Measurements from ENCODE around the gene PAGE1.

GRCh38 chrX:49701933-49702332, 6.1 kb upstream of the PAGE1 start:
- TF ChIP-seq, protein P1, sequence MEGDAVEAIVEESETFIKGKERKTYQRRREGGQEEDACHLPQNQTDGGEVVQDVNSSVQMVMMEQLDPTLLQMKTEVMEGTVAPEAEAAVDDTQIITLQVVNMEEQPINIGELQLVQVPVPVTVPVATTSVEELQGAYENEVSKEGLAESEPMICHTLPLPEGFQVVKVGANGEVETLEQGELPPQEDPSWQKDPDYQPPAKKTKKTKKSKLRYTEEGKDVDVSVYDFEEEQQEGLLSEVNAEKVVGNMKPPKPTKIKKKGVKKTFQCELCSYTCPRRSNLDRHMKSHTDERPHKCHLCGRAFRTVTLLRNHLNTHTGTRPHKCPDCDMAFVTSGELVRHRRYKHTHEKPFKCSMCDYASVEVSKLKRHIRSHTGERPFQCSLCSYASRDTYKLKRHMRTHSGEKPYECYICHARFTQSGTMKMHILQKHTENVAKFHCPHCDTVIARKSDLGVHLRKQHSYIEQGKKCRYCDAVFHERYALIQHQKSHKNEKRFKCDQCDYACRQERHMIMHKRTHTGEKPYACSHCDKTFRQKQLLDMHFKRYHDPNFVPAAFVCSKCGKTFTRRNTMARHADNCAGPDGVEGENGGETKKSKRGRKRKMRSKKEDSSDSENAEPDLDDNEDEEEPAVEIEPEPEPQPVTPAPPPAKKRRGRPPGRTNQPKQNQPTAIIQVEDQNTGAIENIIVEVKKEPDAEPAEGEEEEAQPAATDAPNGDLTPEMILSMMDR (IDR thresholded peaks at IDR 0.05), result no peak
- TF ChIP-seq, protein P2, sequence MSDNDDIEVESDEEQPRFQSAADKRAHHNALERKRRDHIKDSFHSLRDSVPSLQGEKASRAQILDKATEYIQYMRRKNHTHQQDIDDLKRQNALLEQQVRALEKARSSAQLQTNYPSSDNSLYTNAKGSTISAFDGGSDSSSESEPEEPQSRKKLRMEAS (CRISPR knock-in tag; IDR thresholded peaks at IDR 0.05), result no peak
- TF ChIP-seq SP1 (CRISPR knock-in tag; conservative IDR thresholded peaks at IDR 0.05) (no peak), NR2C2 (CRISPR knock-in tag; IDR thresholded peaks at IDR 0.05) (no peak), AR (CRISPR knock-in tag; IDR thresholded peaks at IDR 0.05) (no peak), TEAD4 (CRISPR knock-in tag; IDR thresholded peaks at IDR 0.05) (no peak), FOXJ3 (CRISPR knock-in tag; IDR thresholded peaks at IDR 0.05; ENCODE audit: borderline replicate concordance) (no peak), FOXP4 (CRISPR knock-in tag; IDR thresholded peaks at IDR 0.05) (no peak), SMAD3 (CRISPR knock-in tag; IDR thresholded peaks at IDR 0.05; ENCODE audit: borderline replicate concordance) (no peak)
- TF ChIP-seq, protein P3, sequence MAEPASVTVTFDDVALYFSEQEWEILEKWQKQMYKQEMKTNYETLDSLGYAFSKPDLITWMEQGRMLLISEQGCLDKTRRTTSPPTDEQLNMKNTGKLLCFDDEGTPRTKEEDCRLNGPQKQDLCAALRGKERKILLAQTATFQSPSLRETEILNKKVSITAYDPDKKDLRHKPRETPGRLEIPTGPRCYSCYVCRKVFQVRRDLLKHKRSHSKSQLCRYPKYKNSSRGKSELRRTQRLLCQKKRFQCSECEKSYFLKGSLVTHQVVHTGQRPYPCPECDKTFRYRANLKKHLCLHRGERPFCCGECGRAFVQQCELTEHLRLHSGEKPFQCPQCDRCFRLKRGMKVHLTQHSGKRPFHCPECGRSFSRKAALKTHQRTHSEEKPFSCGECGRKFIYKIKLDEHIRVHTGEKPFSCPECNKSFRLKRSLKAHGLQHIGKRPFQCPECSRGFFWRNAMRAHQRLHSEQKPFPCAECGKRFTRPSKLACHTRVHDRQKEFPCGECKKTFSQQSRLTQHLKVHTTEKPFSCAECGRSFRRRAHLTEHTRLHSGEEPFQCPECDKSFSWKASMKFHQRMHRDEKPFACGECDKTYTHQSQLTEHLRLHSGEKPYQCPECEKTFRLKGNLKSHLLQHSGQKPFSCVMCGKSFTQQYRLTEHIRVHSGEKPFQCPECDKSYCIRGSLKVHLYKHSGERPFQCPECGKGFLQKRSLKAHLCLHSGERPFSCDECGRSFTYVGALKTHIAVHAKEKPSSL (CRISPR knock-in tag; conservative IDR thresholded peaks at IDR 0.05), result no peak
- TF ChIP-seq, protein P4, sequence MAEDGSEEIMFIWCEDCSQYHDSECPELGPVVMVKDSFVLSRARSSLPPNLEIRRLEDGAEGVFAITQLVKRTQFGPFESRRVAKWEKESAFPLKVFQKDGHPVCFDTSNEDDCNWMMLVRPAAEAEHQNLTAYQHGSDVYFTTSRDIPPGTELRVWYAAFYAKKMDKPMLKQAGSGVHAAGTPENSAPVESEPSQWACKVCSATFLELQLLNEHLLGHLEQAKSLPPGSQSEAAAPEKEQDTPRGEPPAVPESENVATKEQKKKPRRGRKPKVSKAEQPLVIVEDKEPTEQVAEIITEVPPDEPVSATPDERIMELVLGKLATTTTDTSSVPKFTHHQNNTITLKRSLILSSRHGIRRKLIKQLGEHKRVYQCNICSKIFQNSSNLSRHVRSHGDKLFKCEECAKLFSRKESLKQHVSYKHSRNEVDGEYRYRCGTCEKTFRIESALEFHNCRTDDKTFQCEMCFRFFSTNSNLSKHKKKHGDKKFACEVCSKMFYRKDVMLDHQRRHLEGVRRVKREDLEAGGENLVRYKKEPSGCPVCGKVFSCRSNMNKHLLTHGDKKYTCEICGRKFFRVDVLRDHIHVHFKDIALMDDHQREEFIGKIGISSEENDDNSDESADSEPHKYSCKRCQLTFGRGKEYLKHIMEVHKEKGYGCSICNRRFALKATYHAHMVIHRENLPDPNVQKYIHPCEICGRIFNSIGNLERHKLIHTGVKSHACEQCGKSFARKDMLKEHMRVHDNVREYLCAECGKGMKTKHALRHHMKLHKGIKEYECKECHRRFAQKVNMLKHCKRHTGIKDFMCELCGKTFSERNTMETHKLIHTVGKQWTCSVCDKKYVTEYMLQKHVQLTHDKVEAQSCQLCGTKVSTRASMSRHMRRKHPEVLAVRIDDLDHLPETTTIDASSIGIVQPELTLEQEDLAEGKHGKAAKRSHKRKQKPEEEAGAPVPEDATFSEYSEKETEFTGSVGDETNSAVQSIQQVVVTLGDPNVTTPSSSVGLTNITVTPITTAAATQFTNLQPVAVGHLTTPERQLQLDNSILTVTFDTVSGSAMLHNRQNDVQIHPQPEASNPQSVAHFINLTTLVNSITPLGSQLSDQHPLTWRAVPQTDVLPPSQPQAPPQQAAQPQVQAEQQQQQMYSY (CRISPR knock-in tag; IDR thresholded peaks at IDR 0.05), result no peak
